ENCODE results near the gene SCCPDH.
A peak's percentile ranks its signal among the peaks of the same experiment; 100 is the strongest.
"Not testable (repeated sequence)": the region's sequence is repeated elsewhere in the genome, so short reads cannot be mapped to it uniquely, and the experiment has no call there.

The SCCPDH gene

DNA sequence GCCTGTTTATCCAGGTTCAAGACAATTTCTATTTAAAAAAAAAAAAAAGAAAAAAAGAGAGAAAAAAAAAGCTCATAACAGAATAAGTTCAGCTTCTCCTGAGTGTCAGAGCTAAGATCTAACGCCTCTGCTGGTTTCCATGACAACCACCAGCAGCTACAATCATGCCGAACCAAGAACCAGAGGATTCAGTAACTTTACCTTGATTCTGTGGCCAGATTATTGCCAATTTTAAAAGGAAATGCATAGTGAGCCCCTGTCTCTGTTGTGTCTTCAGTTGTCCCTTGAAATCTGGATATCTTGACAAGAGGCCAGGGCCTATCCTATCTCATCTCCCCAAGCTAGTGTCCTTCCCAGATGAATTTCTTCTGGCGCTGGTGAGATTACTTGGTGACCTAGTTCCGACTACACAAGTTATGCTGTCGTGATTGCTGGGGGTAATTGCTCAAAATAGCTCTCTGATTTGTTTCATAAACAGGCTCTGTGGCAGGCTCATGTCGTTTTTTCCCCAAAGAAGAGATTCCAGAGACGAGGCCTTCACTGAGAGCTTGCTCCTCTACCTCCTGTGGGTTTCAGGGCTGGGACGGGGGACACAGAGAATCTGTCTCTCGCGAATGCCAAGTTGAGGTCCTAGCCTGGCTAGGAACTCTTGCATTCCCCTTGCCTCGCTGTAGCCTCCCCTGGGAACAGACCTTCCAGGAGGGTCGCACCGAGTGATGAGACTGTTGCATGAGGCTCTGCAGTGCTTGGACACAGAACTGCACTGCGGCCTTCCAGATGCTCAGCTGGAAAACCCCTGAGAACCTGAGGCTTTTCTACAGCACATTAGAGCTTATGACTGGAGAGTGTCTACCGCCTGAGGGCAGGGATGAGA lies 32.4 kb upstream of the SCCPDH start:
- Mint-ChIP-seq H3K4me1 (no peaks in the 10 kb centered on the region), H3K27ac (ENCODE audit: low read depth) (peak overlapping the region; percentile 93), H3K36me3 (ENCODE audit: insufficient read depth) (peaks cover 5% of the 10 kb centered on the region), H3K9me3 (peaks cover 6% of the 10 kb centered on the region), H3K27me3 (peaks cover 15% of the 10 kb centered on the region), H3K4me3 (no peak overlapping the region)
- no peak for ATAC-seq (replicated peaks; ENCODE audit: extremely low read depth, poor library complexity, severe bottlenecking)
- no peak for DNase-seq (ENCODE audit: low spot score in 2 of 2)

DNA sequence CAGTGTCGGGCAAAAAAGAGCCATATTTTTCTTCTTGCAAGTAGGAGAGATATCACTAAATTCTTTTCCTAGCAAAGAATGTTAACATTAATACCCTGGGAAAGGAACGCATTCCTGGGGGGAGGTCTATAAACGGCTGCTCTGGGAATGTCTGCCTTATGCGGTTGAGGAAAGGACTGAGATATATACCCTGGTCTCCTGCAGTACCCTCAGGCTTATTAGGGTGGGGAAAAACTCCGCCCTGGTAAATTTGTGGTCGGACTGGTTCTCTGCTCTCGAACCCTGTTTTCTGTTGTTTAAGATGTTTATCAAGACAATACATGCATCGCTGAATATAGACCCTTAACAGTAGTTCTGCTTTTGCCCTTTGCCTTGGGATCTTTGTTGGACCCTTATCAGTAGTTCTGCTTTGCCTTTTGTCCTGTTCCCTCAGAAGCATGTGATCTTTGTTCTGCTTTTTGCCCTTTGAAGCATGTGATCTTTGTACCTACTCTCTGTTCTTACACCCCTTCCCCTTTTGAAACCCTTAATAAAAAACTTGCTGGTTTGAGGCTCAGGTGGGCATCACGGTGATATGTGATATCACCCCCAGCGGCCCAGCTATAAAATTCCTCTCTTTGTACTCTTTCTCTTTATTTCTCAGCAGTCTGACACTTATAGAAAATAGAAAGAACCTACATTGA lies 29.9 kb upstream of the SCCPDH start:
- not testable (repeated sequence) for H3K9me3 Mint-ChIP-seq

DNA sequence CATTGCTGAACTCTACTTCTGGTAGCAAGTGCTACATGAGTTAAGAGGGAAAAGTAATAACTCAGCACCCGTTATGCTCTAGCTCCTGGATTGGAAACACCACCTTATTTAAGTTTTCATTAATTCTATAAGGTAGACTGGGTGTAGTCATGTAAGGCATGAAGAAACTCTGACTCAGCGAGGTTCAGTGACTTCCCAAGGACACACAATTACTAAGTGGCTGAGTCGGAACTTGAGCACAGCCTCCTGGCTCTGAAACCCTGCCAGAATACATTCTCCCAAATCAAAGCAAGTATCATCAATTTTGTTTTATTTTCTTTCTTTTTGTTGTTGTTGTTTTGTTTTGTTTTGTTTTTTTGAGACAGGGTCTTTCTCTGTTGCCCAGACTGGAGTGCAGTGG lies 29.1 kb upstream of the SCCPDH start:
- DNase-seq (ENCODE audit: low spot score in 2 of 2), result no peak
- Mint-ChIP-seq H3K4me1 (peaks cover 7% of the 10 kb centered on the region), H3K9me3 (peaks cover 6% of the 10 kb centered on the region), H3K4me3 (no peak overlapping the region), H3K27me3 (no peaks in the 10 kb centered on the region), H3K27ac (ENCODE audit: low read depth) (no peak overlapping the region), H3K36me3 (ENCODE audit: insufficient read depth) (peaks cover 8% of the 10 kb centered on the region)
- no peak for ATAC-seq (replicated peaks; ENCODE audit: extremely low read depth, poor library complexity, severe bottlenecking)

More for the DNA sequence above, 29.9 kb upstream of the SCCPDH start:
- DNase-seq (ENCODE audit: low spot score in 2 of 2); H3K4me3 Mint-ChIP-seq; H3K36me3 Mint-ChIP-seq (ENCODE audit: insufficient read depth); H3K4me1 Mint-ChIP-seq; H3K27ac Mint-ChIP-seq (ENCODE audit: low read depth); ATAC-seq (replicated peaks; ENCODE audit: extremely low read depth, poor library complexity, severe bottlenecking); H3K27me3 Mint-ChIP-seq: not testable (repeated sequence)

DNA sequence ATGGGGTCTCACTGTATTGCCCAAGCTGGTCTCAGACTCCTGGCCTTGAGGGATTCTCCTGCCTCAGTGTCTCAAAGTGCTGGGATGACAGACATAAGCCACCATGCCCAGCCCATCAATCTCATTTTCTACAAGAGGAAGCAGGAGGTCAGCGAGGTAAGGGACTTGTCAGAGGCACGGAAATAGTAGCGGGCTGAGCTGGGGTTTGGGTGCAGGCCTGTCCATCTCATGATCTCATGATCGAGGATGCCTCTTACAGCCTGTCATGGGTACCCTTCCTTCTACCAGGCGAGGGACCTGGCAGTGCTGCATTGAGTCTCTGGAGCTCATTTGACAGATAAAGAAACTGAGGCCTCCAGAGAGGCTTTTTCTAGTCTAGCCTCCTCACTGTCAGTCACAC lies 28.5 kb upstream of the SCCPDH start:
- peaks cover 7% of the 10 kb centered on the region for H3K4me1 Mint-ChIP-seq
- ATAC-seq (replicated peaks; ENCODE audit: extremely low read depth, poor library complexity, severe bottlenecking) (no peak), DNase-seq (ENCODE audit: low spot score in 2 of 2) (no peak)
- no peak overlapping the region for H3K4me3 Mint-ChIP-seq
- H3K9me3 Mint-ChIP-seq, result peaks cover 6% of the 10 kb centered on the region
- H3K27ac Mint-ChIP-seq (ENCODE audit: low read depth), result no peak overlapping the region
- peaks cover 8% of the 10 kb centered on the region for H3K36me3 Mint-ChIP-seq (ENCODE audit: insufficient read depth)
- H3K27me3 Mint-ChIP-seq, result no peaks in the 10 kb centered on the region

DNA sequence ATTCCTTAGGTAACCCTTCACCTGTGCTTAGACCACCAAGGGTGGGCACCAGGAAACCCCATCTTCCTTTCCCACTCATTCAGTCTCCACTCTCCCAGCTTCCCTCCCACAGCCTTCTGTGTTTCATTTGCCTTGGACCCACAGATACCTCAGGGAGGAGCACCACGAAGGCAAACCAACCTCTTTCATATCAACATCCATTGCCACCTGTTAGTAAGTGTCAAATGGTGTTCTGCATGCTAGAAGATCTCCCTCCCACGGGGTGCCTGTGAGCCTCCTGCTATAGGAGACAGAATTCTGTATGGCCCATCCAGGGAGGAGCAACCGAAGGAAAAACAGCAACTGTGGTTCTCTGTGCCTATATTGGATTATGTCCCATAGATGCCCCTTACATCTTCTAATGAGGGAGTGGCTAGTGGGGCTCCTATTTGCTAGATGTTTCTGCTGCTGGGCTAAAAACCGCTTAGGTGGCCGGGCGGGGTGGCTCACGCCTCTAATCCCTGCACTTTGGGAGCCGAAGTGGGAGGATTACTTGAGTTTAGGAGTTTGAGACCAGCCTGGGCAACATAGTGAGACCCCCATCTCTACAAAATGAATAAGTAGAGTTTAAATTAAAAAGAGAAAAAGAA lies 25.6 kb upstream of the SCCPDH start:
- Mint-ChIP-seq H3K9me3 (peaks cover 6% of the 10 kb centered on the region), H3K27ac (ENCODE audit: low read depth) (peak overlapping the region; percentile 14), H3K4me1 (peaks cover 7% of the 10 kb centered on the region), H3K4me3 (peak overlapping the region; percentile 31), H3K27me3 (peaks cover under 1% of the 10 kb centered on the region), H3K36me3 (ENCODE audit: insufficient read depth) (peaks cover 6% of the 10 kb centered on the region)
- ATAC-seq (replicated peaks; ENCODE audit: extremely low read depth, poor library complexity, severe bottlenecking) (no peak), DNase-seq (ENCODE audit: low spot score in 2 of 2) (no peak)

DNA sequence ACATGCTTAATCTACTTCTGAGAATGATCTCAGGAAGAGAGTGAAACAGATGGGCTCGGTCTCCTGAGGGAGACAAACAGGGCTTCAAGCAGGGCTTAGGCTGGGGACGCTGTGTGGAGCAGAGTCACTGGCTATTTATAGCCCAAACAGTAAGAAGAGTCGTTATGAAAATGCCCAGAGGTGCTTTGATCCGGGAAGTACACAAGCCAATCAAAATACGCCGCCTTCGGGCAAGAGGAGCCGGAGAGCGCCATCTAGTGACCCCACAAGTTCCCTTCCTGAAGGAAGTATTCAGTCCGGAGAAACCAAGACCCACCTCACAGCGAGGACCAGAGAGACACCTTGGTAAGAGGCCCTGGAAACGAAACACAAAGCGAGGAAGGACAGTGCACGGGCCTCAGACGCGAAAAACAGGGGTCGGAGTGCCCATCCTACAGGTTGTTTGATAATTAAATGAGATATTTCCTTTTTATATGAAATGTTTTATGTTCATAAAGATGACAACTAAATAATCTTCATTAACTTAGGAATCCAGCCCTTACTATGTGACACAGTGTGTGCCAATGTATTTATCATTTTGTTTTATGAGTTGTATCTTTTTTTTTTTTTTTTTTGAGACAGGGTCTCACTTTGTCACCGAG lies 25.0 kb upstream of the SCCPDH start:
- peak; percentile 44 to 66 for DNase-seq (ENCODE audit: low spot score in 2 of 2)
- Mint-ChIP-seq H3K27me3 (peaks cover 7% of the 10 kb centered on the region), H3K27ac (ENCODE audit: low read depth) (peak overlapping the region; percentile 14), H3K4me1 (peaks cover 7% of the 10 kb centered on the region), H3K4me3 (peak overlapping the region; percentile 31), H3K9me3 (peaks cover 6% of the 10 kb centered on the region), H3K36me3 (ENCODE audit: insufficient read depth) (peaks cover 6% of the 10 kb centered on the region)
- ATAC-seq (replicated peaks; ENCODE audit: extremely low read depth, poor library complexity, severe bottlenecking), result peak; percentile 78

DNA sequence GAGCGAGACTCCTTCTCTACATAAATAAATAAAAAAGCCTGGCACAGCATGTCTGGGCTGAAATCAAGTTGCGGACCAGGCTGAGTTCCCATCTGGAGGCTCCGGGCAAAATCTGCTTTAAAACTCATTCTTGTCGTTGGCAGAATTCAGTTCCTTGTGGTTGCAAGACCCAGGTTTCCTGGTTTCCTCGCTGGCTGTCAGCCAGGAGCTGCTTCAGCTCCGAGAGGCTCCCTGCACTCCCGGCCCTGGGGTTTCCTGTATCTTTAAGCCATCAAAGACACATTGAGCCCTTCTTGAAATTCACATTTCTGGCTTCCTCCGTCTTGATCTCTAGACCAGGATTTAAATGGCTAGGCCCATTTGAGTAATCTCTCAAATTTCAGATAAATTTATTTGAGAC lies 20.6 kb upstream of the SCCPDH start:
- H3K4me1 Mint-ChIP-seq, result peaks cover 7% of the 10 kb centered on the region
- no peaks in the 10 kb centered on the region for H3K9me3 Mint-ChIP-seq
- no peak overlapping the region for H3K4me3 Mint-ChIP-seq
- DNase-seq (ENCODE audit: low spot score in 2 of 2) (no peak), ATAC-seq (replicated peaks; ENCODE audit: extremely low read depth, poor library complexity, severe bottlenecking) (no peak)
- peaks cover 15% of the 10 kb centered on the region for H3K27me3 Mint-ChIP-seq
- no peak overlapping the region for H3K27ac Mint-ChIP-seq (ENCODE audit: low read depth)
- no peaks in the 10 kb centered on the region for H3K36me3 Mint-ChIP-seq (ENCODE audit: insufficient read depth)

DNA sequence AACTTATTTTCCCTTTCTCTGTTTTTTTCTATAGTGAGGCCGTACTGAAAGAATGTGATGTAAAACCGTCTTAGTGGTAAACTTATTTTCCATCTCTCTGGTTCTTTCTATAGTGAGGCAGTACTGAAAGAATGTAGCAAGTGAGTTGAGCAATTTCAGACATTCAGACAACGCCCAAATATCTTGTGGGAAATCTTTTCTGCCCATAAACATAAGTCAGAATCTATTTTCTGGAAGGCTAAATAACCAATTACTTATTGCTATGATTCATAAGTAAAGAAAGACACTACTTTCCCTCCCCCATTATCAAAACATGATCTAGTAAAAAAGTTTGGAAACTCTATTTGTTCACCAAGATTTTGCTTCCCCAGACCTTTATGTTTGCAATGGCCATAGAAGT lies 18.8 kb upstream of the SCCPDH start:
- DNase-seq (ENCODE audit: low spot score in 2 of 2), result no peak
- no peak for ATAC-seq (replicated peaks; ENCODE audit: extremely low read depth, poor library complexity, severe bottlenecking)
- H3K4me3 Mint-ChIP-seq, result no peak overlapping the region

DNA sequence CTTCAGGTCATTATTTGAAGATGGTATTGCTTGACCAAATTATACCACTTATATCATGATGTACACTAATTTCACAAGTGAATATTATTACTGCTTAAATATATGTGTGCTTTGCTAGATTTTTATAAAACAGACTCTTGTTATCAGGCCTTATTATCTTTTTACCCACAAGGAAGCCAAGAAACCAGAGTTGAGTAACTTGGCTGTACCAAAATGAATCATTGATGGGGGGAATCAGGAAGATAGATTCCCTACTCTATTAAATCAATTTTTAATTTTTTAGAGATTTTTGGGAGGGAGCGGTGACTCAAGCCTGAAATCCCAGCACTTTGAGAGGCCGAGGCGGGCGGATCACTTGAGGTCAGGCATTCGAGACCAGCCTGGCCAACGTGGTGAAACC lies 16.0 kb upstream of the SCCPDH start:
- Mint-ChIP-seq H3K27me3 (peaks cover 31% of the 10 kb centered on the region), H3K4me1 (no peaks in the 10 kb centered on the region), H3K9me3 (peaks cover 5% of the 10 kb centered on the region), H3K27ac (ENCODE audit: low read depth) (no peak overlapping the region), H3K4me3 (no peak overlapping the region), H3K36me3 (ENCODE audit: insufficient read depth) (peaks cover 2% of the 10 kb centered on the region)
- ATAC-seq (replicated peaks; ENCODE audit: extremely low read depth, poor library complexity, severe bottlenecking) (no peak), DNase-seq (ENCODE audit: low spot score in 2 of 2) (no peak)

More for the DNA sequence above, 18.8 kb upstream of the SCCPDH start:
- H3K27me3 Mint-ChIP-seq, result peaks cover 15% of the 10 kb centered on the region
- peaks cover 5% of the 10 kb centered on the region for H3K9me3 Mint-ChIP-seq
- H3K27ac Mint-ChIP-seq (ENCODE audit: low read depth), result no peak overlapping the region
- H3K36me3 Mint-ChIP-seq (ENCODE audit: insufficient read depth), result no peaks in the 10 kb centered on the region
- H3K4me1 Mint-ChIP-seq, result no peaks in the 10 kb centered on the region

DNA sequence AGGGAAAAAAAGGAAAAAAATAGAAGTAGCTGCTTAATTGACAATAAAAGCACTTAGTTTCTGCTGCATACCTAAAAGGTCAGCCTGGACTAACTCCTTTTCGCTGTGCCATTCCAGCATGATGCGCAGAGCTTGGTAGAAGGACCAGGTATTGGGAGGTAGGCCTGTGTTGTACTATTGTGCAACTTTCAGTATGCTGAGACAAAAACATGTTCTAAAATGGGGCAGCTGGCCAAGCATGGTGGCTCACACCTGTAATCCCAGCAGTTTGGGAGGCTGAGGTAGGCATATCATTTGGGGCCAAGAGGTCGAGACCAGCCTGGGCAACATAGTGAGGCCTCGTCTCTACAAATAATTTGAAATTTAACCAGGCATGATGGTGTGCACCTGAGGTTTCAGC lies 15.0 kb upstream of the SCCPDH start:
- no peak overlapping the region for H3K27ac Mint-ChIP-seq (ENCODE audit: low read depth)
- H3K4me1 Mint-ChIP-seq, result no peaks in the 10 kb centered on the region
- no peak for ATAC-seq (replicated peaks; ENCODE audit: extremely low read depth, poor library complexity, severe bottlenecking)
- H3K36me3 Mint-ChIP-seq (ENCODE audit: insufficient read depth), result peaks cover 2% of the 10 kb centered on the region
- no peak for DNase-seq (ENCODE audit: low spot score in 2 of 2)
- H3K9me3 Mint-ChIP-seq, result peaks cover 5% of the 10 kb centered on the region
- H3K27me3 Mint-ChIP-seq, result peaks cover 24% of the 10 kb centered on the region
- H3K4me3 Mint-ChIP-seq, result no peak overlapping the region

DNA sequence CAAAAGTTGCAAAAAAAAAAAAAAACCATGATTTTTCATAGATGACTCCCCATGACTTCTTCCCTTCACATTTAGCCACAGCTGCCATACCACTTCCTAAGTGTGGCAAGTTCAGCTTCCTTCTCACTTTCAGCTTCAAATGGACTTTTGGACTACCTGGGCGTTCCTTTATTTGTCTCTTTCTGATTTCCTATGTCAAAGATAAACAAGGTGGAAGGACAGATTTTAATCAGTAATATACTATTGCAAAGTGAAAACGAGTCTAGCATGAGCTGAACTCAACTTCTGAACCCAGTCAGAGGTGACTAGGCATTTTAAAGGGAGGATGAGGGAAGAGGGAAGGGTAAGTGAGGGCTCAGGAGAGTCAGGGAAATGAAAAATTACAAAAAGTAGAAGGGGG lies 14.4 kb upstream of the SCCPDH start:
- DNase-seq (ENCODE audit: low spot score in 2 of 2), result no peak
- peaks cover 2% of the 10 kb centered on the region for H3K36me3 Mint-ChIP-seq (ENCODE audit: insufficient read depth)
- no peak overlapping the region for H3K27ac Mint-ChIP-seq (ENCODE audit: low read depth)
- H3K4me3 Mint-ChIP-seq, result no peak overlapping the region
- peaks cover 5% of the 10 kb centered on the region for H3K9me3 Mint-ChIP-seq
- peaks cover 18% of the 10 kb centered on the region for H3K27me3 Mint-ChIP-seq
- ATAC-seq (replicated peaks; ENCODE audit: extremely low read depth, poor library complexity, severe bottlenecking), result no peak
- no peaks in the 10 kb centered on the region for H3K4me1 Mint-ChIP-seq

DNA sequence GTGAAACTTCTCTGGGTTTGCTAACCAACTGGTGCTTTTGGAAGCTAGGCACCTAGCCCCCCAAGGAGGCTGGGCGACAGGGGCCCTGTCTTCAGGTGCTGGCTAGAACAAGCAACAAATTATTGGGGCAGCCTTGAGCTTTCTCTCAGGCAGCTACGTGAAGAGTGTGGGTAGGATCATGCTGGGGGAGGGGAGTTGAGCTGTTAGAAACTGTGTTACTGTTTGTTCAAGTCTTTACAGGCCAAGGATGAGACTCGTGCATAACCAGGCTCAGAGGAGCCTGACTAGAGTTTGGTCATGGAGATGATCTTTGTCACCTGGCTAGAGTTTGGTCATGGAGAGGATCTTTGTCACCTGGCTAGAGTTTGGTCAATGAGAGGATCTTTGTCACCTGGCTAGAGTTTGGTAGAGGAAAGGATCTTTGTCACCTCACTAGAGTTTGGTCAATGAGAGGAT lies 12.6 kb upstream of the SCCPDH start:
- DNase-seq (ENCODE audit: low spot score in 2 of 2), result no peak
- Mint-ChIP-seq H3K27me3 (peaks cover 33% of the 10 kb centered on the region), H3K36me3 (ENCODE audit: insufficient read depth) (peaks cover 2% of the 10 kb centered on the region), H3K4me3 (no peak overlapping the region), H3K9me3 (peaks cover 5% of the 10 kb centered on the region), H3K4me1 (no peaks in the 10 kb centered on the region), H3K27ac (ENCODE audit: low read depth) (no peak overlapping the region)
- ATAC-seq (replicated peaks; ENCODE audit: extremely low read depth, poor library complexity, severe bottlenecking), result no peak
